Suprapubic skin (tissue), 4 donors: ENCODE results near the gene TRAPPC2L.

ENCODE experiments used
- POLR2A ChIP-seq, 2 donors: fragments of 450-650 bp; IDR thresholded peaks; one replicate each; pipeline ENCODE4 v1.6.1; 2017; ENCODE audit warnings: antibody characterized with exemption in 2 of 2, mild to moderate bottlenecking in 2 of 2, moderate library complexity in 2 of 2
- POLR2AphosphoS5 ChIP-seq, 3 donors: sonication (generic); formaldehyde crosslinking; IDR thresholded peaks; one replicate each; pipeline ENCODE4 v1.6.1; 2017; ENCODE audit warnings: antibody characterized with exemption in 3 of 3
- TF ChIP-seq, protein P1 (sequence below), 2 donors: fragments of 200-600 bp in 1 of 2; fragments of 450-650 bp in 1 of 2; sonication (generic) in 1 of 2; IDR thresholded peaks; one replicate each; pipeline ENCODE4 v1.5.1; 2016 to 2019; ENCODE audit warnings: antibody characterized with exemption in 2 of 2, mild to moderate bottlenecking in 1 of 2, moderate library complexity in 1 of 2

DNA sequence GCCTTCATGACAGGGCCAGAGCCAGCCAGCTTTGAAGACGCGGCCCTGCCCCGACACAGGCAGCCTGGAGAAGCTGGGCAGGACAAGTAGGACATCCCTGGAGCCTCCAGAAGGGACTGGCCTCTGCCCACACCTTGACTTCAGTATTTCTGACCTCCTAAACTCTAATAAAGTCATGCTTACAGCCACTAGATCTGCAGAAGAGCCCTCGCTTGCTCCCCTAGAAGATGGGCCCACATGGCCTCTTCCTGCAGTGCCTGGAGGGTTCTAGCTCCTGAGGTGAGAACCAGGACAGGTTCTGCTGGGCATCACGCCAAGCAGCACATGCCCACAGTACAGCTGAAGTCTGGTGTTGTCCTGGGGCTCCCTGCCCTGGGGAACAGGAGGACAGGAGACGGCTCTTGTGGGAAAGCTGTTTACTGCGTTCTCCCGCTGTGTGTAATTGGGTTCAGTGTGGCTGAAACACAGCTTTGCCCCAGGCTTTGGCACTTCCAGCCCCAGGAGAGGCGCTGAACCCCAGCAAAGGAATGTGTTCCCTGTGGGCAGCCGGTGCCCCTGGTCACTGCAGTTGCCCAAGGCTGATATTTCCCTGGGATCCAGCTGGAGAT, 47.8 kb upstream of the TRAPPC2L start:
- TF ChIP-seq POLR2AphosphoS5 (IDR thresholded peaks at IDR 0.05) (no peak), POLR2A (IDR thresholded peaks at IDR 0.05) (no peak)
- TF ChIP-seq, protein P1, sequence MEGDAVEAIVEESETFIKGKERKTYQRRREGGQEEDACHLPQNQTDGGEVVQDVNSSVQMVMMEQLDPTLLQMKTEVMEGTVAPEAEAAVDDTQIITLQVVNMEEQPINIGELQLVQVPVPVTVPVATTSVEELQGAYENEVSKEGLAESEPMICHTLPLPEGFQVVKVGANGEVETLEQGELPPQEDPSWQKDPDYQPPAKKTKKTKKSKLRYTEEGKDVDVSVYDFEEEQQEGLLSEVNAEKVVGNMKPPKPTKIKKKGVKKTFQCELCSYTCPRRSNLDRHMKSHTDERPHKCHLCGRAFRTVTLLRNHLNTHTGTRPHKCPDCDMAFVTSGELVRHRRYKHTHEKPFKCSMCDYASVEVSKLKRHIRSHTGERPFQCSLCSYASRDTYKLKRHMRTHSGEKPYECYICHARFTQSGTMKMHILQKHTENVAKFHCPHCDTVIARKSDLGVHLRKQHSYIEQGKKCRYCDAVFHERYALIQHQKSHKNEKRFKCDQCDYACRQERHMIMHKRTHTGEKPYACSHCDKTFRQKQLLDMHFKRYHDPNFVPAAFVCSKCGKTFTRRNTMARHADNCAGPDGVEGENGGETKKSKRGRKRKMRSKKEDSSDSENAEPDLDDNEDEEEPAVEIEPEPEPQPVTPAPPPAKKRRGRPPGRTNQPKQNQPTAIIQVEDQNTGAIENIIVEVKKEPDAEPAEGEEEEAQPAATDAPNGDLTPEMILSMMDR (IDR thresholded peaks at IDR 0.05): no peak
